Fibroblast of skin of abdomen (primary cell): ENCODE data around the gene ANTKMT.
"Not testable (repeated sequence)": the region's sequence is repeated elsewhere in the genome, so short reads cannot be mapped to it uniquely, and the experiment has no call there.

Experiments used
- DNase-seq: peaks from one replicate; pipeline ENCODE4 v3.0.0-alpha.2; 2013

ANTKMT gene

GRCh38 chr16:728890-729744, 8.2 kb downstream of the ANTKMT start:
- DNase-seq: no peak

DNA sequence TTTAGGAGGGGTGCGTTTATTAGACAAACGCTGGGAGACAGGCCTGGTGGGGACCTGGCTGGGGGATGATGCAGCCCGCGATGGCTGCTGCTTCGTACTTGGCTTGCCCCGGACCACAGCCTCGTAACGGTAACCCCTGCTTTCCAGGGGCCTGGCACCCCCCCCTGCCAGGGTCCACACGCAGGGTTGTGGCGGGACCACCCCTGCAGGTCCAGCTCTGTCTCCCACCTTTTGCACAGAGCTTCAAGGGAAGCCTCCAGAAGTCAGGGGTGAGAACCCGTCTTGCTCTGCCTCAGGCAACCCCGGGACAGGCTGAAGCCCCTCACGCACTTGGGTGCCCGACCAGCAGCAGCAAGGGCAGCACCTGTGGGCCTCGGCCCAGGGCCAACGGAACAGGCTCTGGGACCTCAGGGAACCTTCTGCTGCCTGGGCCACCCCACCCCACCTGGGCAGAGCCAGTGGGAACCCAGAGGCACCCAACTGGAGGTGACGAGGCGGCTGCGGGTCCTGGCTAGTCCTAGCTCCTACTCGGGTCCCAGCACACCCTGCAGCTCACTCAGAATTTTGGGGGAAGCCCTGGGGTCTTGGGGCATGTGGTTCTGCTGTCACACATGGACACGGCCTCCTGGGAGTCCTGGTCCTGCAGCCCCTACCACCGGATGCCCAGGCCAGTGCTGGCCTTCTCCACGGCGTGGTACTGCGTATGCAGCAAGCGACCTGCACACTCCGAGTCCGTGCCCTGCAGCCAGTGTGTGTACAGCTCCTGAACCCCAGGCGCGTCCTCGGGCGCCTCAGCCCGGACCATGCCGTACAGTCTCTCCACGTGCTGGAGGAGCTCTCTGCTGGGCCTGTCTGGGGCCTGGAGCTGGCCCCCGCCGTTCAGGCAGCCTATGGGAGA, 9.1 kb downstream of the ANTKMT start:
- DNase-seq: no peak

- DNase-seq: no peak
Observed at GRCh38 chr16:730666-731509, 9.9 kb downstream of the ANTKMT start.

- no peak for DNase-seq
Observed at GRCh38 chr16:732332-732731, 11.4 kb downstream of the ANTKMT start.

DNA sequence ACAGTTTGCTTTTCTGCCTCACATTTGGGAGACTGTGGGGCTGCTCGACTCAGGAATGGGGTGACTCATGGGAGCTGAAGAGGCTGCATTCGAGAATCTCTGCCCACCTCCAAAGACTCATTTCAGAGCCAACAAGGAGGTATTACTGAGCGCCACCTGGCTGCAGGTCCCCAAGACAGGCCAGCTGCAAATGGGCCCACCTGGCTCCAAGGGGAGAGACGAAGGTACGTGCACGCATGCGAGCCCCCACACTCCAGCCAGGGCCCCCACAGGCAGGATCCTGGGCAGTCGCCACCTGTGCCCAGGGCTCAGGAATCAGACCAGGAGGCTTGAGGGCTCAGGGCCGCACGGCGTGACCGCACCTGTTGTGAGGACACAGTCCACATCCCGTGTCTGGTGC, 12.0 kb downstream of the ANTKMT start:
- no peak for DNase-seq

DNA sequence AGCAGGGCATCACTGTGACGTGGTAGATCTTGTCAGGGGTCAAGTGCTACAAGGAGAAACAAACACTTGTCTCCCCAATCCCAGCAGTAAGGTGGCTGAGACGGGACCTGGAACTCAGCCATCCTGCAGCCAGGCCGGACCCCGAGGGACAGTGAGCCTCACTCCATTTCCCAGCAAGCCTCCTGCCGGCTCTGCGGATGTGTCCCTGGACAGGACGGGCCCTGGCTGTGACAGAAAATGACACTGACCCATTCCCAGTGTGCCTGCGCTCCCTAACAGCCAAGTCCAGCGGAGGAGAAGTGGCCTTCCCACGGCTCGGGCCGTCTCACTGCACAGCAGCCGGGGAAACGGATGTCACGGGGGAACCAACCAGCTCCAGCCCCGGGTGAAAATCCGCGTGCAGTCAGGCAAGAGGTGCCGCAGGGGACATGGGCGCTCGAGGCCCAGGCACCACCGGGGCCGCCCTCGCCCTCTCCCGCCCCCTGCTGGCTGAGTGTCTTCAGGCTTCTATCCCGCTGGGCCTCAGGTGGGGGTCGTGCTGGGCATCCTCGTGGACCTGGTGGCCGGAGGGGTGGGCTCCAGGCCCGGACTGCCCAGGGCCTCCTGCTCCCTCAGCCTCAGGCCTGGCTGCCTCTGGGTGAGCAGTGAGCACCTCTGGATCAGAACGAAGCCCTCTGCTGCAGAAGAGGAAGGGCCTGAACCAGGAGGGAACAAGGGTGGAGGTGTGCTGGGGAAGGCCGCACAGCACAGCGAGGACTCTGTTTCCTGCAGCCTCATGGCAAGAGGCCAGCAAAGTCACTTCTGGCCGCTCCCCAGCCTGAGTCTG, 12.6 kb downstream of the ANTKMT start:
- no peak for DNase-seq

DNA sequence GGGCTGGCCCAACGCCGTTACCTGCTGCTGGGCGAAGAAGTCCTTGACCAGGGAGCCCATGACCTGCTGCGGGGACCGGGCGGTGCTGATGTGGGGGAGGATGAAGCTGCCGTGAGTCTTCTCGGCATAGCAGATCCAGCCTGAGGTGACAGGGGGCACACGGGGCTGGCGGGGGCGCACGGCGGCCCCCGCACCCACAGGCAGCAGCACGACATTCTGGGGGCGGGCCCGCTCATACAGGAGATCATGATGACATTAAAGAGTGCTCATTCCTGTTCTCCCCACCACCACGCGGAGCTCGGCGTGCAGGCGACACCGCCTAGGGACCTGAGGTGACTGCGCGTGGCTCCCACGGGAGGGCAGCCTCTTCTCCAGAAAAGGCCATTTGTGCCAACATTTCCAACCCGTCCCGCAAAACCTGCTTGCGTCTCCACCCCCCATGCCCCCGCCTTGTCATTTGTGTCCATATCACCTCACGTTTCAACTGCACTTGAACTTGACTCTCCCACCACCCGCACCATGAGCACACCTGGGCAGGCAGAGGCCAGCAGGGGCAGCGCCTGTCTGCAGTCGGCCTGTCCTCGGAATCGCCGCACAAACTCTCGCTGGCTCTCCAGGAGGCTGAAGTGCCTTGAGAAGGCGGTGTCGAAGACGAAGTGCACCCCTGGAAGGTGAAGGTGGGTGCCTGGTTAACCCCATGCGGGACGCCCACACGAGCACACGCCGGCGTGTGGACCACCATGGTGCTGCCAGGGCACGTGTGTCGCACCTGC, 13.4 kb downstream of the ANTKMT start:
- no peak for DNase-seq

DNA sequence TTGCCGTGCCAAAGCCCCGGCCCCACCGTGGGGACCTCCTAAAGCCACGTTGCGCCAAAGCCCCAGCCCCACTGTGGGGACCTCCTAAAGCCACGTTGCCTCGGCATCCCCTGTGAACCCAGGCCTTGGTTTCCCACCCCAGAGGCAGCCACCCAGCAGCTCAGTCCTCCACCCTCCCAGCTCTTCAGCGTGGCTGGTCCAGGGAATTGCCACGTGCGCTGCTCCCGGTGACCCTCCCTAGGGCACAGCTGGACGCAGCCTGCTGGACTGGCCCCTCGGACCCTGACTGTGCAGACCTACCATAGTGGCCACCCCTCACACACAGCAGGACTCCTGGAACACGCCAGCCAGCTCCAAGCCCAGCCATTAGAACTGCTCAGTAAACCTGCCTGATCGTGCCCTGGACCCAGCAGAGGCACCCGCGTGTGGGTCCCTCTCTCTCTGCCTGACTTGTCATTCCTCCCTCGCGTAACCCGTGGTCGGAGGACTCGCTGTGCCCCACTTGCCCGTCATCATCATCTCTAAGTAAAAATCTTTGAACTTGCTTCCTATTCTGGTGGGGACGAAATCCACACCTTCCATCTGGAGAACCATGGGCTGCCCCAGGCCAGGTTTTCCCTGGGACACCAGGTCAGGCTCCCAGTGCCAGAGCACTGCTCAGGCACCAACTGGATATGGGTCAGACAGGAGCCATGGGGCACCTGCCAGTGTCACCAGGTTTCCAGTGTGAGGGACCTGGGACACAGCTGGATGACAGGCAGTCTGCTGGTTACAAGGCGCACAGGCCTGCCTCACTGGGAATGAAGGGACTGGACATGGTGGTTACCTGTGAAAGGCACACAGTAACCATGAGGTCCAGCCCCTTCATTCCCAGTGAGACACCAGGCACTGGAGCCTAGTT, 14.3 kb downstream of the ANTKMT start:
- no peak for DNase-seq

- DNase-seq: no peak
Observed at GRCh38 chr16:735982-736453, 15.1 kb downstream of the ANTKMT start.

GRCh38 chr16:736936-737481, 16.1 kb downstream of the ANTKMT start:
- no peak for DNase-seq

GRCh38 chr16:739560-740458, 18.9 kb downstream of the ANTKMT start:
- DNase-seq: no peak

- DNase-seq: no peak
Observed at GRCh38 chr16:740459-740763, 19.5 kb downstream of the ANTKMT start.

DNA sequence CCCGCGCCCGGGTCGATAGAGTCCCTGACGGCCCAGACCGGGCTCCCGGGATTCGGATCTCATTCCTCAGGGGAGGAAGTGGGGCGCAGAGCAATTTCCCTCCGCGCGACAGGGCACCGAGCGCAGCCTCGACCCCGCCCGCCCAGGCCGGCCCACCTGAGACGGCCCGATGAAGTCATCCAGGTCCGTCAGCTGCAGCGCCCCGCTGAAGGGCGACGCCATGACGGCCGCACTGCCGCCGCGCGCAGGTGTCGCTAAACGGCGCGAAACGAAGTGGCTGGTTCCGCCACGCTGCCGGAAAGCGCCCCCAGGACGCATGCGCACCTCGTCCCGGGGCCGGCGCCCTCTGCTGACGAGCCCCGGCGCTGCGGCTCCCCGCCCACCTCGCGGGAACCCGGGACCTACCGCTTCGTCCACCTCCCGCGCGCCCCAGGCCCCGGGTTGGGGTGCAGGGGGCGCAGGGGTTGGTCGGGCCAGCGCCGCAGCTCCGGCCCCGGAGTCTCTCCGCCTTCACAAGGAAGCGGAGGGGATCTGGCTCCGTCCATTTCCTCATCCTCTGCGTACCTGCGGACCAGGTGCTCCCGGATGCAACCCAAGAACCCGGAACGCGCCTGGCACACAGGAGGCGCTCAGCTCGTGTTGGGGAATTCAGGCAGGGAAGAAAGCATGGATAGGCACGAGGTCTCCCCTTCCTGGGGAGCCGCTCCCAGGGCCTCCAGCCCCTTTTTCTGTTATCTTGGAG, 20.0 kb downstream of the ANTKMT start, which contains the start of gene CIAO3:
Gene CIAO3 (minus strand): TSS at position 234 of the 742 bp plus-strand sequence. CDS start 12 bp downstream, at position 222.
- DNase-seq: peak; percentile 90

DNA sequence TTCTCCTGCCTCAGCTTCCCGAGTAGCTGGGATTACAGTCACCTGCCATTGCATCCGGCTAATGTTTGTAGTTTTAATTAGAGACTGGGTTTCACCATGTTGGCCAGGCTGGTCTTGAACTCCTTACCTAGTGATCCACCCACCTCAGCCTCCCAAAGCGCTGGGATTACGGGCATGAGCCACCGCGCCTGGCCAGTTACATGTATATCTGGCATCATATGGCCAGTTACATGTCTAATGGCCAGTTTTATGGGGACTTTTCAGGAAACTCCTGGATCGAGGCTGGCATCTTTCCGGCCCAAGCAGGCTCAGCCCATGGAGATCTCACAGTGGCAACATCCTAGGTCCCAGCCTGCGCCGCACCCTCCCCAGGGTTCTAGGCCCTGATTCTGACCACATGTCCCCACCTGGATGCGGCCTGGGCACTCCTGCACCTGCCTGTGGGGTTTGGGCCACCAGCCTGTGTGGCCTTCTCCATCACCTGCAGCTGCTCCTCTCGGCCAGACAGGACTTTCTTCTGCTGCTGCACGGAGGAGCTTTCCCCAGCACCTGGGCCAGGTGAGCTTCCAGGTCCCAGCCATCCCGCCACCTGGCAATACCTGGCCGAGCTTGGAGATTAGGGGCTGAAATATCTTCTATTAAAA, 21.2 kb downstream of the ANTKMT start:
- no peak for DNase-seq

GRCh38 chr16:742894-743293, 21.9 kb downstream of the ANTKMT start:
- DNase-seq: not testable (repeated sequence)

- DNase-seq: no peak
Observed at GRCh38 chr16:743794-744500, 23.0 kb downstream of the ANTKMT start.
